Left ventricle myocardium inferior (tissue), 1 donor: ENCODE measurements around the gene TIGD1. TPM values are rescaled to one million over a fixed set of nuclear protein-coding genes. Genes with fewer than 3 reads are reported as not detected.

Experiments
- DNase-seq: peaks from one replicate; pipeline ENCODE4 v3.0.0-alpha.2; 2020
- H3K27ac ChIP-seq: fragments of 200-600 bp; replicated peaks from 2 replicates; pipeline ENCODE4 v1.8.0; 2021
- H3K27me3 ChIP-seq: fragments of 200-600 bp; 2 replicates; pipeline ENCODE4 v1.8.0; 2021; ENCODE audit warnings: low read depth
- H3K36me3 ChIP-seq: fragments of 200-600 bp; 2 replicates; pipeline ENCODE4 v1.8.0; 2021
- H3K4me1 ChIP-seq: fragments of 200-600 bp; 2 replicates; pipeline ENCODE4 v1.8.0; 2021
- H3K4me3 ChIP-seq: fragments of 200-600 bp; 2 replicates; pipeline ENCODE4 v1.8.0; 2021; ENCODE audit warnings: mild to moderate bottlenecking, moderate library complexity
- H3K9me3 ChIP-seq: fragments of 200-600 bp; replicated peaks from 2 replicates; pipeline ENCODE4 v1.8.0; 2021
- CTCF ChIP-seq: fragments of 200-600 bp; IDR thresholded peaks from 2 replicates; pipeline ENCODE4 v1.8.0; 2021; ENCODE audit warnings: antibody characterized with exemption, mild to moderate bottlenecking, borderline replicate concordance
- intact Hi-C: fragments of 100-400 bp; cut with micrococcal nuclease; formaldehyde crosslinking; loops from one replicate; pipeline ENCODE4 v1.11.0; 2022
- total RNA-seq: library from RNA; stranded (reverse); fragmentation: NEBNext Ultra II Directional; extraction: Animal tissue kit (Norgen Biotek cat#: 25700); gene quantifications from one replicate; pipeline ENCODE4 v1.2.1, GENCODE V29; 2021
- donor health status: DM: no; HTN: yes; CAD: no; lungs with severe emphysema.

The TIGD1 gene
- total RNA-seq, 1 donor from 2014 or later = 2.4 TPM

GRCh38 chr2:232543928-232544631, 6.3 kb downstream of the TIGD1 start:
- H3K27me3 ChIP-seq = peaks cover 14% of the 10 kb centered on the region
- no peak overlapping the region for H3K27ac ChIP-seq
- intact Hi-C loops = no loop called here
- TF ChIP-seq CTCF = no peak
- peaks cover 5% of the 10 kb centered on the region for H3K36me3 ChIP-seq
- no peak for DNase-seq
- H3K4me1 ChIP-seq = peaks cover 9% of the 10 kb centered on the region
- H3K4me3 ChIP-seq = no peak overlapping the region
- H3K9me3 ChIP-seq = peaks cover 10% of the 10 kb centered on the region

GRCh38 chr2:232543491-232543890, 6.9 kb downstream of the TIGD1 start:
- intact Hi-C loops = no loop called here
- DNase-seq = no peak
- Histone ChIP-seq H3K36me3 (peaks cover under 1% of the 10 kb centered on the region), H3K27me3 (peaks cover 17% of the 10 kb centered on the region), H3K4me3 (no peak overlapping the region), H3K9me3 (peaks cover 4% of the 10 kb centered on the region), H3K4me1 (peaks cover 9% of the 10 kb centered on the region), H3K27ac (no peak overlapping the region)
- TF ChIP-seq CTCF = no peak

GRCh38 chr2:232542715-232543467, 7.5 kb downstream of the TIGD1 start:
- H3K27ac ChIP-seq = no peak overlapping the region
- intact Hi-C loops = no loop called here
- DNase-seq = no peak

GRCh38 chr2:232541961-232542714, 8.2 kb downstream of the TIGD1 start:
- intact Hi-C loops = no loop called here
- DNase-seq = no peak
- Histone ChIP-seq H3K36me3 (no peaks in the 10 kb centered on the region), H3K27ac (no peak overlapping the region), H3K27me3 (peaks cover 17% of the 10 kb centered on the region), H3K4me1 (peaks cover 12% of the 10 kb centered on the region), H3K4me3 (no peak overlapping the region), H3K9me3 (no peaks in the 10 kb centered on the region)
- no peak for TF ChIP-seq CTCF

More at GRCh38 chr2:232542715-232543467, 7.5 kb downstream of the TIGD1 start:
- H3K4me3 ChIP-seq = no peak overlapping the region
- no peaks in the 10 kb centered on the region for H3K9me3 ChIP-seq
- H3K4me1 ChIP-seq = peaks cover 9% of the 10 kb centered on the region
- H3K36me3 ChIP-seq = no peaks in the 10 kb centered on the region
- no peak for TF ChIP-seq CTCF
- peaks cover 17% of the 10 kb centered on the region for H3K27me3 ChIP-seq

GRCh38 chr2:232541195-232541960, 9.0 kb downstream of the TIGD1 start:
- no peak for DNase-seq
- no peak for TF ChIP-seq CTCF
- peaks cover 25% of the 10 kb centered on the region for H3K27me3 ChIP-seq

More at GRCh38 chr2:232541195-232541960, 9.0 kb downstream of the TIGD1 start:
- no peak overlapping the region for H3K4me3 ChIP-seq
- intact Hi-C loops = no loop called here
- H3K4me1 ChIP-seq = peaks cover 13% of the 10 kb centered on the region
- H3K27ac ChIP-seq = no peak overlapping the region
- H3K36me3 ChIP-seq = no peaks in the 10 kb centered on the region
- peaks cover 2% of the 10 kb centered on the region for H3K9me3 ChIP-seq
